KG1 (cell line): Measurements from ENCODE around the gene OTUD1.

Source experiments
- DNase-seq: peaks from one replicate; lab custom pipeline; 2025; lab: John Stamatoyannopoulos, UW

The OTUD1 gene

GRCh38 chr10:23469596-23470237 is 30.8 kb downstream of the OTUD1 start:
- DNase-seq: no peak

- DNase-seq: no peak
Observed at GRCh38 chr10:23472181-23472580, 33.3 kb downstream of the OTUD1 start.

DNA sequence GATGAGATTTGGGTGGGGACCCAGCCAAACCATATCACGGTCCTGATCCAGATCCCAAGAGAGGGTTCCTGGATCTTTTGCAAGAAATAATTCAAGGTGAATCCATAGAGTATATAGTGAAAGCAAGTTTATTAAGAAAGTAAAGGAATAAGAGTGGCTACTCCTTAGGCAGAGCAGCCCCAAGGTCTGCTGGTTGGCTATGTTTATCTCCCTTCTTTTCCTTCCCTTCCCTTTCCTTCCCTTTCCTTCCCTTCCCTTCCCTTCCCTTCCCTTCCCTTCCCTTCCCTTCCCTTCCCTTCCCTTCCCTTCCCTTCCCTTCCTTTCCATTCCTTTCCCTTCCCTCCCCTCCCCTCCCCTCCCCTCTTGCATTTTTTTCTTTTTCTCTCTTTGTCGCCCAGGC is 35.2 kb downstream of the OTUD1 start:
- DNase-seq: no peak

DNA sequence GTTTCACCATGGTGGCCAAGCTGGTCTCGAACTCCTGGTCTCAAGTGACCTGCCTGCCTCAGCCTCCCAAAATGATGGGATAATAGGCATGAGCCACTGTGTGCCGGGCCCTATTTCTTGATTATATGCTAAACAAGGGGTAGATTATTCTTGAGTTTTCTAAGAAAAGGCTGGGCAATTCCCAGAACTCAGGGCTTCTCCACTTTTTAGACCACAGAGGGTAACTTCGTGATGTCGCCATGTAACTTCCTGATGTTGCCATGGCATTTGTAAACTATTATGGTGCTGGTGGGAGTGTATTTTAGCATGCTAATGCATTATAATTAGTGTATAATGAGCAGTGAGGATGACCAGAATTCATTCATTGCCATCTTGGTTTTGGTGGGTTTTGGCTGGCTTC is 35.8 kb downstream of the OTUD1 start:
- DNase-seq: no peak

- DNase-seq: no peak
Observed at GRCh38 chr10:23478570-23478969, 39.7 kb downstream of the OTUD1 start.

- no peak for DNase-seq
Observed at GRCh38 chr10:23479798-23480473, 41.1 kb downstream of the OTUD1 start.

GRCh38 chr10:23481363-23481961 is 42.6 kb downstream of the OTUD1 start:
- DNase-seq: no peak

DNA sequence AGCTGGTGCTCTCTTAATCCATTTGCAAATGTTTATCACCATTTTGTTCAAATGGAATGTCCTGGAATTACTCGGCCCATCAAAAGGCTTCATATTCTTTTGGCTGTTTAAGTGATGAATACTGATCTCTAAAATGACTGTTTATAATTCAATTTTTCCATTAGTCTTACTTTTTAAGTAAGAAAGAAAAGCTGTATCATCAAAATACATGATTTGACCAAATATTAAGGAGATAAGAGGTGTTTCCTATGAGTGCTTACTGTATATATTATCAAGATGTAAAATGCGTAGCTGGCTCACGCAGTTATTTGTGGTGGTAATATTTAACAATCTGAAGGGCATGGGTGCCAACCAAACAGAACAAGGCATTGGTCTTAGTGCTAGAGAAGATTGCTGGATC is 51.2 kb downstream of the OTUD1 start:
- DNase-seq: no peak
